Bronchial epithelial cell (primary cell): Measurements from ENCODE around the gene THRSP. TPM values are rescaled to one million over a fixed set of nuclear protein-coding genes. Genes with fewer than 3 reads are reported as not detected.

ENCODE experiments used
- DNase-seq: peaks from one replicate; pipeline ENCODE4 v3.0.0-alpha.2; 2010; ENCODE audit warnings: low read depth
- FAIRE-seq: peaks from 2 replicates; lab custom pipeline; 2011; peaks lifted over from hg19 to GRCh38; lab: Jason Lieb, UNC
- H3K27me3 ChIP-seq: 2 replicates; pipeline ENCODE4 v1.5.1; 2011; ENCODE audit warnings: low read length; ENCODE audit not compliant: control insufficient read depth, insufficient read depth
- H3K36me3 ChIP-seq: 2 replicates; pipeline ENCODE4 v1.5.1; 2011; ENCODE audit warnings: low read length; ENCODE audit not compliant: control insufficient read depth, insufficient read depth
- H3K4me3 ChIP-seq: 2 replicates; pipeline ENCODE4 v1.5.1; 2011; ENCODE audit warnings: mild to moderate bottlenecking, low read depth, low read length, control low read depth
- CTCF ChIP-seq: IDR thresholded peaks from 2 replicates; pipeline ENCODE4 v1.5.1; 2011; ENCODE audit warnings: mild to moderate bottlenecking, moderate library complexity, low read length, control low read depth, inconsistent platforms; ENCODE audit not compliant: insufficient read depth, severe bottlenecking
- total RNA-seq: library from RNA; depleted of rRNA; stranded (reverse); fragments of >200 nt; gene quantifications from 2 replicates; pipeline ENCODE4 v1.2.1, GENCODE V29; 2014

THRSP gene
- total RNA-seq, 1 donor from 2014 or later: not detected

GRCh38 chr11:78060533-78060932 lies 3.1 kb upstream of the THRSP start:
- Histone ChIP-seq H3K27me3 (no peaks in the 10 kb centered on the region), H3K4me3 (no peak overlapping the region), H3K36me3 (no peaks in the 10 kb centered on the region)
- DNase-seq (no peak), FAIRE-seq (no peak)
- TF ChIP-seq CTCF: no peak

- no peak for FAIRE-seq
- no peak for TF ChIP-seq CTCF
- Histone ChIP-seq H3K36me3 (no peaks in the 10 kb centered on the region), H3K4me3 (no peak overlapping the region), H3K27me3 (no peaks in the 10 kb centered on the region)
- no peak for DNase-seq
Measured at GRCh38 chr11:78061088-78061920, 2.4 kb upstream of the THRSP start.

- FAIRE-seq (no peak), DNase-seq (no peak)
- Histone ChIP-seq H3K36me3 (no peaks in the 10 kb centered on the region), H3K27me3 (no peaks in the 10 kb centered on the region), H3K4me3 (no peak overlapping the region)
- no peak for TF ChIP-seq CTCF
Measured at GRCh38 chr11:78061921-78062311, 1.7 kb upstream of the THRSP start.

- Histone ChIP-seq H3K36me3 (no peaks in the 10 kb centered on the region), H3K27me3 (no peaks in the 10 kb centered on the region), H3K4me3 (no peak overlapping the region)
- FAIRE-seq (no peak), DNase-seq (no peak)
- TF ChIP-seq CTCF: no peak
Measured at GRCh38 chr11:78062671-78063070, 990 bp upstream of the THRSP start.

DNA sequence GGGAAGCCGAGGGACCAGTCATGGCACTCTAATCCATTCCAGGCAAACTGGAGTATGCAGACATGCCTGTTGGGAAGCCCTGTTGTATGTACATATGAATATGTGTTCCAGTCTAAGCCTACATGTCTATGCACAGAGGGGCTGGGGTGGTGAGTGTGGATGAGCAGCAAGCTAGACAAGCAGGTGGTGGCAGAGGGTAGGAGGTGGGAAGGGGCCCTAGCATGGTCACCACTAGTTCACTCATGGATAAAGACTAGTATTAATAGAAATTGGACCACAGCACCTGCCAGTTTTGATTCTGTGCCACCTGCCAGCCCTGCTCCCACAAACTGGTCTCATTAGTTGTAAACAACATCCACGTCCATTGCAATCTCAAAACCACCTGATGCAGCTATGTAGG lies 1.5 kb downstream of the THRSP start:
- TF ChIP-seq CTCF: no peak
- Histone ChIP-seq H3K4me3 (no peak overlapping the region), H3K36me3 (no peaks in the 10 kb centered on the region), H3K27me3 (no peaks in the 10 kb centered on the region)
- DNase-seq: no peak
- FAIRE-seq: no peak

DNA sequence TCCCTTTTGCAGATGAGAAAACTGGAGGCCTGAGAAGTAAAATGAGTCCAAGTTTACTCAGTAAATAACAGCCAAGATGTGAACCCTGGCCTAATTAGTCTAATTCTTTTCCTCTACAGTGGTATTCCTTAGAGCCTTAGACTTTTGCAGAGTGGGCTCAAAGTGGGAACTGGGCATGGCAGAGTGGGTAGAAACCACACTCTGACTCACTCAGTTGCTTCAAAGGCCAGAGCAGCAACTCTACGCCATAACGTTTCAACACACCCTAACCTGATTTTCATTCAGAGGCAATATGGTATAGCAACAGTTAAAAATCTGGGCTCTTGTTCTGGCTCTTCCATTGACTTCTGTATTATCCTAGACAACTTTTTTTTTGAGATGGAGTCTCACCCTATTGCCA lies 2.8 kb downstream of the THRSP start:
- H3K36me3 ChIP-seq: no peaks in the 10 kb centered on the region
- no peak for TF ChIP-seq CTCF
- FAIRE-seq (no peak), DNase-seq (no peak)
- no peaks in the 10 kb centered on the region for H3K27me3 ChIP-seq
- no peak overlapping the region for H3K4me3 ChIP-seq
